Fibroblast of pulmonary artery (primary cell): ENCODE data around the gene FBXL16.
A peak's percentile ranks its signal among the peaks of the same experiment; 100 is the strongest.

Source experiments
- DNase-seq: peaks from one replicate; pipeline ENCODE4 v3.0.0-alpha.2; 2010; ENCODE audit warnings: low read depth
- H3K4me3 ChIP-seq: replicated peaks from 2 replicates; pipeline ENCODE4 v1.5.1; 2011; ENCODE audit warnings: low read depth, mild to moderate bottlenecking, control low read depth, low read length, moderate library complexity
- TF ChIP-seq, protein P1 (sequence below): IDR thresholded peaks from 2 replicates; pipeline ENCODE4 v1.5.1; 2011; ENCODE audit warnings: mild to moderate bottlenecking, control low read depth, low read length, inconsistent platforms; ENCODE audit errors: missing control alignments

The FBXL16 gene

DNA sequence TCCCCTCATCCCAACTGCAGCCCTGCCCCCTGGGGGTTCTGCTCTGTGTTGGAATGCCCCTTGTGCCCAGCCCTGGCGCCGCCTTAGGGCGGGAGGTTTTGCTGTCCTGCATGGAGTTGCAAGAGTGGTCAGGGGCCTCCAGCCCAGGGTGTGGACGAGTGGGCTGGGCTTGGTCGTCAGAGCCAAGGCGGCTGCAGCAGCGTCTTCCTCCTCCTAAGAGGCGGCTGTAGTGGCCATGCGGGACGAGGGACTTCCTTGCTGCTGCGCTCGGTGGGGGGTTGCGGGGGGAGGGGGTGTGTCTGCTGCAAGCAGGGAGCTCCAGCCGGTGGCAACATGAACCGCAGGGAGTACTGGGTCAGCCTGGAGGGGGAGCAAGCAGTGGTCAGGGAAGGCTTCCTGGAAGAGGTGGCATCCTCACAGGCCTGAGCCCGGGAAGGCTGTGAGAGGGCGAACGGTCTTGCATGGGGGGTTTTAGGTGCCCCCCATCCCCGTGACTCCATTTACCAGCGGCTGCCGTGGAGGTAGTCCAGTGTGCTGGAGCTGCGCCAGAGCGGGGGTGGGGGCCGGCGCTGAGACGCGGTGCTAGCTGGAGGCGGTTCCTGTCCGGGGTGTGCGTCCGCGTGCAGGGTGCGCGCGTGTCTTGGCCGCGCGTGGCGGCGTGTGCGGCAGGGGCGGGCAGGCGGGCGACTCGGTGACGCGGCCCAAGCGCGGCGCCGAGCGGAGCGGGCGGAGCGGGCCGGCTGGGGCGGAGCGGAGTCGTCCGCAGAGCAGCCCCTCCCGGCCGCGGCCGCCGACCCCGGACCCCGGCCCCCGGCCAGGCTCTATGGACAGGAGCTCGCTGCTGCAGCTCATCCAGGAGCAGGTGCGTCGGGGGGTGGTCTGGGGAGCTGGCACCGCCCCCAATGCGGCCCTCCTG is 30.4 kb downstream of the FBXL16 start, which contains the start of gene RHBDL1:
TSS of gene RHBDL1 (plus strand) at position 704 of the 916 bp plus-strand sequence. CDS start at position 824, 120 bp downstream.
- TF ChIP-seq, protein P1, sequence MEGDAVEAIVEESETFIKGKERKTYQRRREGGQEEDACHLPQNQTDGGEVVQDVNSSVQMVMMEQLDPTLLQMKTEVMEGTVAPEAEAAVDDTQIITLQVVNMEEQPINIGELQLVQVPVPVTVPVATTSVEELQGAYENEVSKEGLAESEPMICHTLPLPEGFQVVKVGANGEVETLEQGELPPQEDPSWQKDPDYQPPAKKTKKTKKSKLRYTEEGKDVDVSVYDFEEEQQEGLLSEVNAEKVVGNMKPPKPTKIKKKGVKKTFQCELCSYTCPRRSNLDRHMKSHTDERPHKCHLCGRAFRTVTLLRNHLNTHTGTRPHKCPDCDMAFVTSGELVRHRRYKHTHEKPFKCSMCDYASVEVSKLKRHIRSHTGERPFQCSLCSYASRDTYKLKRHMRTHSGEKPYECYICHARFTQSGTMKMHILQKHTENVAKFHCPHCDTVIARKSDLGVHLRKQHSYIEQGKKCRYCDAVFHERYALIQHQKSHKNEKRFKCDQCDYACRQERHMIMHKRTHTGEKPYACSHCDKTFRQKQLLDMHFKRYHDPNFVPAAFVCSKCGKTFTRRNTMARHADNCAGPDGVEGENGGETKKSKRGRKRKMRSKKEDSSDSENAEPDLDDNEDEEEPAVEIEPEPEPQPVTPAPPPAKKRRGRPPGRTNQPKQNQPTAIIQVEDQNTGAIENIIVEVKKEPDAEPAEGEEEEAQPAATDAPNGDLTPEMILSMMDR, result no peak
- DNase-seq, result no peak
- peak within 1 kb of the TSS; percentile 31 for H3K4me3 ChIP-seq

DNA sequence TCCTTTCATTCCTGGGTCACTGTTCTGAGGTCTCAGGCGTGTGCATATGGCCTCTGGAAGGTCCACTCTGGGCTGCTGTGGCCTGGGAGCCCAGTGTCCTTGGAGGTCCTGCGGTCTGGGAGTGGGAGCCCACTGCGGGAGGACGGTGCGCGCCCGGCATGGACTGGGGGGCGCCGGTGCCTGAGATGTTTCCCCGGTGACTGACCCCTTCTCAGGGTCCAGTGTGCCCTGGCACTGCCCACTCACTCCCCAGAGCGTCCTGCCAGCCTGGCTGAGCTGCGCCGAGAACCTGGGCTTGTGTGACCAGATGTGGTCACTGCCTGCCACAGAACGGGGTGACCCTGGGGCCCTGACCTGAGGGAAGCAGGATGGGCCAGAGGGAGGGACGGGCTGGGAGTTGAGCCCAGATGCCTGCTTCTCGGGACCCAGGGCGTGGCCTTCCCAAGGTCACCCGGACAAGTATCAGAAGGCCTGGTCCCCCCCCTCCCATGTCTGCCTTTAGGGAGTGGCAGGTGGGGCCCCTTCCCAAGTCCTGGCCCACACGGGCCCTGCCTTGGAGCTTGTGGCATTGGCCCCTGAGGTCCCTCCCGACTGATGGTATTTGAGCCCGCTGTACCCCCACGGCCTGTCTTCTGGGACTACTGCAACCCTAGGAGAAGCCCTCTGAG is 31.3 kb downstream of the FBXL16 start:
- TF ChIP-seq, protein P1, result no peak
- H3K4me3 ChIP-seq, result no peak overlapping the region
- no peak for DNase-seq

DNA sequence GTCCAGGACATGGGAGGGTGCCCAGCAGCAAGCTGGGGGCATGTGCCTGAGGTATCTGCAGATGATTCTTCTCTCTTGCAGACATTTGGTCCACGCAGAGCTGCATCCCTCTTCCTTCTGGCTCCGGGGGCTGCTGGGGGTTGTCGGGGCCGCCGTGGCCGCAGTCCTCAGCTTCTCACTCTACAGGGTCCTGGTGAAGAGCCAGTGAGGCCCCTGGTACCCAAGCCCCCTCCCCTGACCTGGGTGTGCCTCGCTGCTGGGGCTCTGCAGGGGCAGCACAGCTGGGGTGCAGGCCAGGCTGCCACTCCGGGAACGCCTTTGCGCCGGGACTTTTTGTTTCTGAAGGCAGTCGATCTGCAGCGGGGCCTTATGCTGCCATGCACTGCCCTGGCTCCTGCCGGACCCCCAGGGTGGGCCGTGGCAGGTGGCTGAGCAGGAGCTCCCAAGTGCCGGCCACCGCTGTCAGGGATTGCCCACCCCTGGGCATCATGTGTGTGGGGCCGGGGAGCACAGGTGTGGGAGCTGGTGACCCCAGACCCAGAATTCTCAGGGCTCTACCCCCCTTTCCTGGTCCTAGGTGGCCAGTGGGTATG is 32.1 kb downstream of the FBXL16 start:
- H3K4me3 ChIP-seq, result no peak overlapping the region
- no peak for DNase-seq
- TF ChIP-seq, protein P1, result no peak

DNA sequence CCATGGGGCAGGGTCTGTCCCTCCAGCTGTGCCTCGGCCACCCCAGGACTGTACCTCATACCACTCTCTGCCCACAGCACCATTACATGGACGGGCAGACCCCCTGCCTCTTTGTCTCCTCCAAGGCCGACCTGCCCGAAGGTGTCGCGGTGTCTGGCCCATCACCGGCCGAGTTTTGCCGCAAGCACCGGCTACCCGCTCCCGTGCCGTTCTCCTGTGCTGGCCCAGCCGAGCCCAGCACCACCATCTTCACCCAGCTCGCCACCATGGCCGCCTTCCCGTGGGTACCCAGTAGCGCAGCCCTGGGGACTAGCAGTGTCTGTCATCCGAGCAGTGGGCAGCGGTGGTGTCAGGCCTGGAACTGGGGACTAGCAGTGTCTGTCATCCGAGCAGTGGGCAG is 32.8 kb downstream of the FBXL16 start:
- H3K4me3 ChIP-seq, result no peak overlapping the region
- TF ChIP-seq, protein P1, result no peak
- DNase-seq, result no peak

DNA sequence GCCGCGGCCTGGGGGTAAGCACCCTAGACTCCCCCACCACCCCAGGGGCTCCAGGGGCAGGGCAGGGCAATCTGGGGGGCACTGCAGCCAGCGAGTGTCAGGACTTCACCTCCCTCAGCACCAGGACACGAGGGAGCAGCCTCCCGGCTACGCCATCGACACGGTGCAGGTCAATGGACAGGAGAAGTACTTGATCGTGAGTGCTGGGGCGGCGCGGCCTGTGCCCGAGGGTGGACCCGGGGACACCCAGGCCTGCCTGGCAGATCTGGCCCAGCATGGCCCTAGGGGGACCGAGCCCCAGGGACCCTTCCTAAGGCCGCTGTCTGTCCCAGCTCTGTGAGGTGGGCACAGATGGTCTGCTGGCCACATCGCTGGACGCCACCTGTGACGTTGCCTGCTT is 33.2 kb downstream of the FBXL16 start:
- DNase-seq, result no peak
- TF ChIP-seq, protein P1, result no peak
- no peak overlapping the region for H3K4me3 ChIP-seq

DNA sequence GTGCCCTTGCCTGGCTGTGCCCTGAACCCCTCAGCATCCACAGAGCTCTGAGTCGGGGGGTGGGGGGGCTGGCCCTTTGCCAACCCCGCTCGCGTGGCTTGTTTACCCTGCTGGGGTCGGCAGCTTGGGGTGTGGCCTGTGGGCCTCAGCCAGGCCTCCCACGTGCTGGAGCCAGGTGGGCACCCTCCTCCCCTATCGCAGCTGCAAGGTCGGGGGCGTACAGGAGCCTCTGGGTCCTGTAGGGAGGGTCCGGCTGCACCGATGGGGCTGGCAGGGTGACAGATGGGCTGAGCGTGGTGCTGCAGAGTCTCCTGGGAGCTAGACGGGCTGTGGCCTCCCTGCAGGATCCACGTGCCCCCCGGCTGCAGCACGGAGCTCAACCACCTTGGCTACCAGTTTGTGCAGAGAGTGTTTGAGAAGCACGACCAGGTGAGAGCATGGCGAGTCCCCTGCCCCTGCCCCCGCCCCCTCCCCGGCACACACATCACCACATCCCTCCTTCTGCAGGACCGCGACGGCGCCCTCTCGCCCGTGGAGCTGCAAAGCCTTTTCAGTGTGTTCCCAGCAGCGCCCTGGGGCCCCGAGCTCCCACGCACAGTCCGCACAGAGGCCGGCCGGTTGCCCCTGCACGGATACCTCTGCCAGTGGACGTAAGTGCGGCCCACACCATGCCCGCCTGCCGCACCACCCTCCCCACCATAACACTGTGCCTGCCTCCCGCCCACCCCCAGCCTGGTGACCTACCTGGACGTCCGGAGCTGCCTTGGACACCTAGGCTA is 34.1 kb downstream of the FBXL16 start:
- no peak overlapping the region for H3K4me3 ChIP-seq
- TF ChIP-seq, protein P1, result no peak
- DNase-seq, result no peak
